Measurements from ENCODE around the gene CFAP74.
A peak's percentile ranks its signal among the peaks of the same experiment; 100 is the strongest.

The CFAP74 gene

DNA sequence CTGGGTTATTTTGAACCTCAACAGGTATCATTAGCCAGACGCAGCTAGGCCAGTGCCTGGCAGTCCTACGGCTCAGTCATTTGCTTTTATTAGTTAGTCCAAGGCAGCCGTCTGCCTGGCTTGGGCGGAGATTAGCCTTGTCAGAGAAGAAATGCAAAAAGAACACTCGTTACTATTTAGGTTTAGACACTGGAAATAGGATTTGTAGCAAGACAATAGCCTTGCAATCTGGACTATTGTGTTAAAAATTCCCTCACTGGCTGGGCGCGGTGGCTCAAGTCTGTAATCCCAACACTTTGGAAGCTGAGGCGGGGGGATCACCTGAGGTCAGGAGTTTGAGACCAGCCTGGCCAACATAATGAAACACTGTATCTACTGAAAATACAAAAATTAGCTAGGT is 35.7 kb upstream of the CFAP74 start:
- DNase-seq = no peak

DNA sequence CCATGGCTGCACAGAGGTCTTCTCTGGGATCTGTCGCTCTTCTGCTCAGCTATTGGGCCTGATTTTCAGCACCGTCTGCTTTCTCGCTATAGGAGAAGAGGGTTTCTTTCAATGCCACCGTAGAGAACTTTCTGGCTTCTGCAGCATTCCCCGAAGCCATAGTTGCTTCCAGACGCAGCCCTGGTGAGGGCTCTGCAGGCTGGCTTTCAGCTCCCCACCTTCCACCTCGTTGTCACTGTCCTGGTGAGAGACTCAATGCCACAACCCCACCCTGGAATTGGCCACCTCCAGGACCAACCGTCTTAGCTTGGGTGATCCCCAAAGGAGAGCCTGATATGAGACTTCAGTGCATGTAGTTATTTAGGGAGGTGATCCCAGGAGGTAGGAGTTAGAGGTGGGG is 34.6 kb upstream of the CFAP74 start:
- DNase-seq = no peak

- DNase-seq = no peak
Observed at GRCh38 chr1:2037314-2037979, 33.9 kb upstream of the CFAP74 start.

DNA sequence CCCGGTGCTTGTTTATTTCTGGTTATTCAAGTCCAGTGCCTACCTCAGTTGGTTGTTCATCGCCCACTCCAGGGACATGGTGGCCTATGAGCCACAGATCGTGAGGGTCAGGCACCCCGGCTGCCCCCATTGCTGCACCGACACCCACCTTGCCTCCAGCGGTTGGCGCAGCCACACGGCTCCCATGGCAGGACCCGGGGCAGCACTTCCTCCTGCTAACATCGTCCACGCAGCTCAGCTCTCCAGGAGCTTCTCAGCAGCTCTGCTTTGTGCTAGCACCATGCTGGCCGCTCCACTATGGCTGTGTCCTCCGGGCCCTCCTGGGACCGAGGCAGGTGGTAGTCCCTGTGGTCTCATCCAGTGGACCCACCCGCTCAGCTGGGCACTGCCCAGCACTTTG is 32.7 kb upstream of the CFAP74 start:
- no peak for DNase-seq

DNA sequence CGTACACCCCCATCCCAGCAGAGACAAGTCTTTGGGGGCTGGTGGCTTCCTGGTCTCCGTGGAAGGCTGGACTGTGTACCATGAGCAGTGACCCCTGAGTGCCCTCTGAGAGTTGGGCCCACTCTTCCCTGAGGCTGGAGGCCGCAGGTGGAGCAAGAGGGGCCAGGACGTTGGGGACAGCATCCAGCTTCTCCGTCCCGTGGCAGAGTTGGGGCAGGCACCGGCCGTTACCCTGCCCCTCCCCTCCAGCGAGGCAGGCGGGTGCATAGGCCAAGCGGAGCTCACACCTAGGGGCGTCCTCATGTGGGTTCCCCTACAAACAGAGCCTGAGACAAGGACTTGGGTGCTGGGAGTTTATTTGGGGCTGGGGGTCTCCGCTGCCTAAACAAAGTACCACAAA is 29.6 kb upstream of the CFAP74 start:
- DNase-seq = no peak

GRCh38 chr1:2032737-2033136 is 29.2 kb upstream of the CFAP74 start:
- no peak for DNase-seq

- no peak for DNase-seq
Observed at GRCh38 chr1:2031546-2032540, 28.3 kb upstream of the CFAP74 start.

DNA sequence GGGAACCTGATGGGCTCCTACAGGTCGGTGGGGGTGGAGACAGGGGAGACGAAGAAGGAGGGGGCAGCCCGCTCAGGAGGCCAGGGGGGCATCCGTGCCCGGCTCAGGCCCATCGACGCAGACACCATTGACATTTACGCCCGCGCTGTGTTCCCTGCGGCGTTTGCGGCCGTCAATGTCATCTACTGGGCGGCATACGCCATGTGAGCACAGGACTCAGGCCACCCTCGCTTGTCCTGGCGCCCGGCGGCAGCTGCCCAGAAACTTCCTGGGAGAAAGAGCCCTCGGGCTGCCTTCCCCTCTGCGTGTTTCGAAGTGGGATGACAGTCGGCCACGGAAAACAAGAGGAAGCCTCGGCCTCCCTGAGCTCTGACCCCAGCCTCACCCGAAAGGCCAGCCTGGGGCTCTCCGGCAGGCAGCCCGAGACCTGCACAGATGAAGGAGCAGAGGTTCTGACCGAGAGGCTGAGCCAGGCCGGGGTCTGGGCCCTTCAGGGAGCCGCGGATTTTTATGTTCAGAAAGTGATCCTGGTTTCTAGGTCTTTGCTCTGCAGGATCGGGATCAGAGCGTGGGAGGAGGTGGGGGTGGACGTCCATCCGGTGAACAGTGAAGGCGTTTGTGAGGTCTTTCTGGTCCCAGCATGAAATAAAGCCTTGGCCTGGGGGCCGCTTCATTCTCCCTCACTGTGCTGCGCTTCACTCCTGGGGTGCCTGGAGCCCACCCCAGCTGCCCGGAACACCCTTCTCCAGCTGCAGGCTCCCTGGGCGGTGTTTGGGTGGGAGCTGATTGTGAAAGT is 26.7 kb upstream of the CFAP74 start:
- no peak for DNase-seq

GRCh38 chr1:2029561-2029960 is 26.0 kb upstream of the CFAP74 start:
- DNase-seq = no peak

GRCh38 chr1:2028870-2029560 is 25.4 kb upstream of the CFAP74 start:
- DNase-seq = no peak

GRCh38 chr1:2027961-2028583 is 24.5 kb upstream of the CFAP74 start:
- DNase-seq = no peak

GRCh38 chr1:2025491-2025981 is 21.9 kb upstream of the CFAP74 start:
- peak; percentile 44 for DNase-seq

- no peak for DNase-seq
Observed at GRCh38 chr1:2024887-2025286, 21.3 kb upstream of the CFAP74 start.

DNA sequence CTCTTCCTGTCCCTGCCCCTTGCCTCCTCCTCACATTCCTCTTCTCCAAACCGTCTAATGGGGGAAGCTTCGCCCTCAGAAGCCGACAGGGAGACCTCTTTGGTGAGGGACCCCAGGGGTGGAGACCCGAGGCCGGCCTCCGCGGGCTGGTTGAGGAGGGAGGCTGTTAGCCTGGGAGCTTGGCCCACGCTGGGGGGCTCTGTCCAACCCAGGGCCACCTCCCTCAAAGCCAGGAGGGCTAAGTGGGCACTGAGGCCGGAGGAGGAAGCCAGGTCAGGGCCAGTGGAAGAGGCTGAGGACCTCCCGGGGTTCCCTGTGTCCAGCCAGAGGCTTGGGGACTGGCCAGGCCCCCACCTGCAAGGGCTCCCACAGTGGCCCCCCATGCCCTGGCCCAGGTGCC is 20.9 kb upstream of the CFAP74 start:
- DNase-seq = no peak

GRCh38 chr1:2023187-2023586 is 19.6 kb upstream of the CFAP74 start:
- DNase-seq = no peak

DNA sequence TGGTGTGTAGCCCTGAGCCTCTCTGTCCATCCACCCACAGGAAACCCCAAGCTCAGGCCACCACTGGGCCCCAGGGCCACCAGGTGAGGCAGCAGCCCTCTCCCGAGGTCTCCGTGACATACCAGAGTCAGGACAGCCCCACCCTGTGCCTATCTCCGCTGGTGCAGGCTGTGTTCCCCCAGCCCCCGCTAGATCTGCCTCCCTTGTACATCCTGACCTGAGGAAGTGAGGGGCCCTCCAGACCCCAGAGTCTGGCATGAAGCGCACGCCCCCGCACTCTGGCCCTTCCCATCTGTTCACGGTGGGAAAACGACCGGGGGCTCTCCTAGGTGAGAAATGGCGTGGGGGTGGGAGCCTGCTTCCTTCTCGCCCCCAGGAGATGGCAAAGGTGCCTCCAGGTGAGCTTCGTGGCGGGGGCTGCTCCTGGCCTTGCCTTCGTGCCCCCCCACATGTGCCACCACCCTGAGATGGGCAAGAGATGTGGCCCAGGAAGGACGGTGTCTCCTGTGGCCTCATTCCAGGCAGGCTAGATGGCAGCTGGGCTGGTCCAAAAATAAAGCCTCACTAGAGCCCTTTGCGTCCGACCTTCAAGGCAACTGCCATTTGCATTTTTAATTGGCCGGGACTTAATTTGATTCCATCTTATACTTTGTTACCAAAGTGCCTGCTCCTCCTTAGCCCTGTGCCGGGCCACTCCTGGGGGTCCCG is 18.6 kb upstream of the CFAP74 start:
- no peak for DNase-seq

DNA sequence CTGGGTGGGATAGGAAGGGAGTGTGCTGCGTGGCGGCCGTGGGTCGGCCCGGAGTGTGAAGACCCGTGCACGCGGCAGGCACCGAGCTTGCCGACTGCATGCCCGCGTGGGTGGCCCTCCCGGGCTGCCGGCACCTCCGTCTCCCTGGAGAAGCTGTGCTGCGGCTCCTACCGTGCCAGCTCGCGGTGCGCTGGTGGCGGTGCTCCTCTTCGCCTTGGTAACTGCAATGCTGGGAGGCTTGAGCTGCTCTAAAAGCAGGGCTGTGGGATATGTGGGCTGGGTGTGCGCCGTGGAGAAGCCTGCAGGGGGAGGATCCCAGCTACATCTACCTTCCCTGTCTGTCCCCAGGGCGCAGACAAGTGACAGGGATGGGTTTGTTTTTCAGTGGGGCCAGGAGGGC is 18.0 kb upstream of the CFAP74 start:
- no peak for DNase-seq

DNA sequence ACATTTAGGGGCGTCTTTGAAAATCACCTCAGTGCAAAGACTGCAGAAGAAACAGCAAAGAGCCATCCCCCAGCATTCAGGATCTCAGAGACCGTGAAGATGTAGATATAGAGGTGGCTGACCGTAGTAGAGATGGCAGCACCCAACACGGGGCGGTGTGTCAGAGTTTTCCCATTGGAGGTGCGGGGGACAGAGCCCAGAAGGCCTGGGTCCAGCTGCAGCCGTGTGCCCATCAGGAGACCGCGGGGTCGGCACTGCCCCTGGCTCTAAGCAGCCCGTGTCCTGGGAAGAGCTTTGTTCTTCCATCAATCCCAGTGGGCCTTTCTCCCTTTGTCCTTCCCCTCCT is 16.7 kb upstream of the CFAP74 start:
- DNase-seq = no peak

GRCh38 chr1:2019571-2020309 is 16.2 kb upstream of the CFAP74 start:
- DNase-seq = no peak

- peak; percentile 17 for DNase-seq
Observed at GRCh38 chr1:2019172-2019543, 15.6 kb upstream of the CFAP74 start, which contains the start of gene GABRD. Gene GABRD, plus strand, starts transcription at chr1:2019345. Its CDS starts 79 bp downstream, at chr1:2019424.
